ENCODE measurements around the gene TFIP11. TPM values are rescaled to one million over a fixed set of nuclear protein-coding genes. Genes with fewer than 3 reads are reported as not detected.

Gene TFIP11
- total and polyA plus RNA-seq, 2 donors (not counting 1 experiment from before 2014, with no cell fraction given) = 33.5 to 82.8 TPM

DNA sequence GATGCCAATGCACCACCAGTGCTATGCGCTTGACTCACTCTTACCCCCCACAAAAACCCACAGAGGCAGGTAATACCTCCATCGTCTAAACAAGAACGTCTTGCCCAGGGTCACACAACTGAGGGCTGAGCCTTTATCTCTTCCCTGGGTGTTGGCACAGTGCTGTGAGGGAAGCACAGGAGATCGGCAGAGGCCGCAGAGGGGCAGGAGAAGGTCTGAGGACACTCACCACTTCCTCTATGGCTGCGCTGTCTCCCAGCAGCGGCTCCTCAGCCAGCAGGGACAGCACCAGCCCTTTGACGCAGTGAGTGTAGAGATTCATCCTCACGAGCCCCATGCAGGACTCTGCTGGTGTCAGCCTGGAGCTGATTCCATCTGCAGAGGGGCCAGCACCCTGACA is 48.6 kb downstream of the TFIP11 start:
- H3K4me1 Mint-ChIP-seq = no peaks in the 10 kb centered on the region
- H4K20me1 ChIP-seq (ENCODE audit: control insufficient read depth, insufficient read depth, low read length, poor library complexity, severe bottlenecking) = peaks cover 16% of the 10 kb centered on the region
- no peak overlapping the region for H3K9ac ChIP-seq (ENCODE audit: low read length)
- no peaks in the 10 kb centered on the region for H3K9me3 Mint-ChIP-seq (ENCODE audit: insufficient read depth)
- no peak for TF ChIP-seq EZH2 (IDR thresholded peaks at IDR 0.05; ENCODE audit: borderline replicate concordance, insufficient read depth, low read depth, low read length, poor library complexity, severe bottlenecking)
- TF ChIP-seq, protein P1, sequence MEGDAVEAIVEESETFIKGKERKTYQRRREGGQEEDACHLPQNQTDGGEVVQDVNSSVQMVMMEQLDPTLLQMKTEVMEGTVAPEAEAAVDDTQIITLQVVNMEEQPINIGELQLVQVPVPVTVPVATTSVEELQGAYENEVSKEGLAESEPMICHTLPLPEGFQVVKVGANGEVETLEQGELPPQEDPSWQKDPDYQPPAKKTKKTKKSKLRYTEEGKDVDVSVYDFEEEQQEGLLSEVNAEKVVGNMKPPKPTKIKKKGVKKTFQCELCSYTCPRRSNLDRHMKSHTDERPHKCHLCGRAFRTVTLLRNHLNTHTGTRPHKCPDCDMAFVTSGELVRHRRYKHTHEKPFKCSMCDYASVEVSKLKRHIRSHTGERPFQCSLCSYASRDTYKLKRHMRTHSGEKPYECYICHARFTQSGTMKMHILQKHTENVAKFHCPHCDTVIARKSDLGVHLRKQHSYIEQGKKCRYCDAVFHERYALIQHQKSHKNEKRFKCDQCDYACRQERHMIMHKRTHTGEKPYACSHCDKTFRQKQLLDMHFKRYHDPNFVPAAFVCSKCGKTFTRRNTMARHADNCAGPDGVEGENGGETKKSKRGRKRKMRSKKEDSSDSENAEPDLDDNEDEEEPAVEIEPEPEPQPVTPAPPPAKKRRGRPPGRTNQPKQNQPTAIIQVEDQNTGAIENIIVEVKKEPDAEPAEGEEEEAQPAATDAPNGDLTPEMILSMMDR (IDR thresholded peaks at IDR 0.05) = no peak
- ATAC-seq (ENCODE audit: low read depth) (no peak), DNase-seq (no peak)
- H3K4me3 ChIP-seq (ENCODE audit: control extremely low read depth in 1 of 5, extremely low read depth in 1 of 5, insufficient read depth in 1 of 5, low read depth in 2 of 5, low read length in 4 of 5) = no peak overlapping the region
- peaks cover 16% of the 10 kb centered on the region for H3K79me2 ChIP-seq (ENCODE audit: control insufficient read depth, insufficient read depth, low read length)
- CTCF ChIA-PET = interaction anchor here (1.1 to 9.7 kb wide), 4 partner anchors 26 to 99 kb away, joined by 3 to 179 read pairs (median 72); no protein-coding TSS in a partner anchor
- H3K4me1 ChIP-seq (ENCODE audit: control insufficient read depth in 2 of 2, insufficient read depth in 2 of 2, low read length in 2 of 2) = no peaks in the 10 kb centered on the region
- intact Hi-C loops (cut with micrococcal nuclease) = loop anchor here (5.0 kb wide), 1 partner anchor 86 kb away; no protein-coding TSS in a partner anchor
- no peak overlapping the region for H3K27ac ChIP-seq (ENCODE audit: low read length in 2 of 2)
- WGBS (ENCODE audit: insufficient coverage) = 98% methylated on average over 7 of the region's 9 CpGs
- no peak overlapping the region for H3K4me2 ChIP-seq (replicated peaks; ENCODE audit: low read depth, low read length, poor library complexity, severe bottlenecking)
- POLR2A ChIA-PET = no interaction called here
- no peak overlapping the region for H3K4me3 Mint-ChIP-seq
- H2AFZ ChIP-seq (ENCODE audit: insufficient read depth, low read depth, low read length, poor library complexity, severe bottlenecking) = no peak overlapping the region
- H3K9me3 ChIP-seq (ENCODE audit: control extremely low read depth in 1 of 3, control insufficient read depth in 2 of 3, insufficient read depth in 1 of 3, low read length in 2 of 3) = no peaks in the 10 kb centered on the region
- peaks cover 0 to 81% of the 10 kb centered on the region in 2 experiments for H3K36me3 ChIP-seq (replicated peaks in 1 of 2; ENCODE audit: control extremely low read depth in 1 of 2, control insufficient read depth in 1 of 2, extremely low read depth in 1 of 2, insufficient read depth in 2 of 2, low read length in 1 of 2)
- H3K27me3 ChIP-seq (replicated peaks in 1 of 4; ENCODE audit: control extremely low read depth in 1 of 4, control insufficient read depth in 3 of 4, insufficient read depth in 4 of 4, low read length in 3 of 4) = no peaks in the 10 kb centered on the region
- H3K27me3 Mint-ChIP-seq = no peaks in the 10 kb centered on the region
- H3K27ac Mint-ChIP-seq = no peak overlapping the region

DNA sequence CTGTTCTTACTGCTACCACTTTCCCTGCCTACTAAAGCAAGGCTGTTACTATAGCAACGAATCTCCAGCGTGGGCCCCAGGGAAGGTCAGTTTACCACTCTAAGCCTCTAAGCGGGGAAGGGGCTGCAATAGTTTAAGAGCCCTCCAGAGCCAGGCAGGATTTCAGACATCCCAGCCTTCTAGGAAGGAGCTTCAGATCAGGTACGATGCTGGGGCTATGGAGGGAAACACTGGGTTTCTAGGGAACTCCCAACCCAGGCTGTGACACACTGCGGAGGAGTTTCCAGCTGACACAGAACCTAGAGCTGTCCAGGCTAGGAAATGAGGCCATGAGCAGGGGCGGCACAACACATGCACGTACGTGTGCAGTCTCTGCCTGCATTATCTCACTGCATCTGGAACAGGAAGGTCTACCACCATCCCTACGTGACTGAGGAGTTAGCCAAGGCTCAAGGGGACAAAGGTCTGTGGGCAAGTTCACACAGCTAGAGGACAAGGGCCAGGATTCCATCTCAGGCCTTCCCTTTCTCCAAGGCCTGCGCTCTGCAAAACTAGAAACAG is 49.1 kb downstream of the TFIP11 start:
- peaks cover 16% of the 10 kb centered on the region for H3K79me2 ChIP-seq (ENCODE audit: control insufficient read depth, insufficient read depth, low read length)
- H3K4me2 ChIP-seq (replicated peaks; ENCODE audit: low read depth, low read length, poor library complexity, severe bottlenecking) = no peak overlapping the region
- DNase-seq = no peak
- H3K9ac ChIP-seq (ENCODE audit: low read length) = no peak overlapping the region
- H2AFZ ChIP-seq (ENCODE audit: insufficient read depth, low read depth, low read length, poor library complexity, severe bottlenecking) = no peak overlapping the region
- ChIA-PET POLR2A (no interaction called here), CTCF (interaction anchor here (0.9 to 9.7 kb wide), 9 partner anchors 10 to 99 kb away, joined by 3 to 179 read pairs (median 7); partner anchors contain the start of genes HPS4 and SRRD)
- H3K9me3 Mint-ChIP-seq (ENCODE audit: insufficient read depth) = no peaks in the 10 kb centered on the region
- peaks cover 16% of the 10 kb centered on the region for H4K20me1 ChIP-seq (ENCODE audit: control insufficient read depth, insufficient read depth, low read length, poor library complexity, severe bottlenecking)
- no peaks in the 10 kb centered on the region for H3K9me3 ChIP-seq (ENCODE audit: control extremely low read depth in 1 of 3, control insufficient read depth in 2 of 3, insufficient read depth in 1 of 3, low read length in 2 of 3)
- ATAC-seq (ENCODE audit: low read depth) = no peak
- no peak overlapping the region for H3K4me3 ChIP-seq (ENCODE audit: control extremely low read depth in 1 of 5, extremely low read depth in 1 of 5, insufficient read depth in 1 of 5, low read depth in 2 of 5, low read length in 4 of 5)
- intact Hi-C loops (cut with micrococcal nuclease) = loop anchor here (5.0 kb wide), 1 partner anchor 86 kb away; no protein-coding TSS in a partner anchor
- TF ChIP-seq, protein P1 (IDR thresholded peaks at IDR 0.05) = no peak
- TF ChIP-seq EZH2 (IDR thresholded peaks at IDR 0.05; ENCODE audit: borderline replicate concordance, insufficient read depth, low read depth, low read length, poor library complexity, severe bottlenecking) = no peak
- no peaks in the 10 kb centered on the region for H3K27me3 ChIP-seq (replicated peaks in 1 of 4; ENCODE audit: control extremely low read depth in 1 of 4, control insufficient read depth in 3 of 4, insufficient read depth in 4 of 4, low read length in 3 of 4)
- no peak overlapping the region for H3K4me3 Mint-ChIP-seq
- H3K27me3 Mint-ChIP-seq = no peaks in the 10 kb centered on the region
- H3K4me1 ChIP-seq (ENCODE audit: control insufficient read depth in 2 of 2, insufficient read depth in 2 of 2, low read length in 2 of 2) = no peaks in the 10 kb centered on the region
- H3K27ac Mint-ChIP-seq = no peak overlapping the region
- peaks cover 0 to 80% of the 10 kb centered on the region in 2 experiments for H3K36me3 ChIP-seq (replicated peaks in 1 of 2; ENCODE audit: control extremely low read depth in 1 of 2, control insufficient read depth in 1 of 2, extremely low read depth in 1 of 2, insufficient read depth in 2 of 2, low read length in 1 of 2)
- no peak overlapping the region for H3K27ac ChIP-seq (ENCODE audit: low read length in 2 of 2)
- WGBS (ENCODE audit: insufficient coverage) = 94% methylated on average over 9 of the region's 10 CpGs
- no peaks in the 10 kb centered on the region for H3K4me1 Mint-ChIP-seq

Data from B cell (primary cell).